ENCODE results near the gene LSM14A. TPM values are rescaled to one million over a fixed set of nuclear protein-coding genes. Genes with fewer than 3 reads are reported as not detected.
"Not testable (repeated sequence)": the region's sequence is repeated elsewhere in the genome, so short reads cannot be mapped to it uniquely, and the experiment has no call there.

LSM14A gene
- total and polyA plus RNA-seq, 9 donors, result 40.3 to 117 (median 98.4) TPM

- Histone ChIP-seq H3K4me3 (ENCODE audit: low read length) (no peak overlapping the region), H3K4me1 (ENCODE audit: control insufficient read depth, insufficient read depth, low read length) (peaks cover 3% of the 10 kb centered on the region), H3K36me3 (ENCODE audit: control insufficient read depth, insufficient read depth, low read length) (peaks cover 2% of the 10 kb centered on the region), H3K27me3 (ENCODE audit: control insufficient read depth, insufficient read depth, low read length) (no peaks in the 10 kb centered on the region), H3K9me3 (replicated peaks; ENCODE audit: control insufficient read depth, low read depth, low read length) (no peaks in the 10 kb centered on the region), H3K27ac (ENCODE audit: low read length) (no peak overlapping the region)
- no peak for DNase-seq
- 83% methylated on average over 1 of the region's 2 CpGs for WGBS (ENCODE audit: insufficient coverage)
Observed at GRCh38 chr19:34186205-34186604, 13.9 kb downstream of the LSM14A start.

GRCh38 chr19:34187011-34187410 is 14.7 kb downstream of the LSM14A start:
- peaks cover 3% of the 10 kb centered on the region for H3K4me1 ChIP-seq (ENCODE audit: control insufficient read depth, insufficient read depth, low read length)
- WGBS (ENCODE audit: insufficient coverage), result 100% methylated on average over 1 of the region's 8 CpGs
- H3K27me3 ChIP-seq (ENCODE audit: control insufficient read depth, insufficient read depth, low read length), result no peaks in the 10 kb centered on the region
- no peaks in the 10 kb centered on the region for H3K9me3 ChIP-seq (replicated peaks; ENCODE audit: control insufficient read depth, low read depth, low read length)
- H3K27ac ChIP-seq (ENCODE audit: low read length), result no peak overlapping the region
- H3K4me3 ChIP-seq (ENCODE audit: low read length), result no peak overlapping the region
- no peaks in the 10 kb centered on the region for H3K36me3 ChIP-seq (ENCODE audit: control insufficient read depth, insufficient read depth, low read length)
- no peak for DNase-seq

- Histone ChIP-seq H3K36me3 (ENCODE audit: control insufficient read depth, insufficient read depth, low read length) (no peaks in the 10 kb centered on the region), H3K9me3 (replicated peaks; ENCODE audit: control insufficient read depth, low read depth, low read length) (no peaks in the 10 kb centered on the region), H3K27me3 (ENCODE audit: control insufficient read depth, insufficient read depth, low read length) (no peaks in the 10 kb centered on the region), H3K4me3 (ENCODE audit: low read length) (no peak overlapping the region), H3K4me1 (ENCODE audit: control insufficient read depth, insufficient read depth, low read length) (peaks cover 3% of the 10 kb centered on the region), H3K27ac (ENCODE audit: low read length) (no peak overlapping the region)
- no CpG with 5 or more reads among the region's 4 CpGs for WGBS (ENCODE audit: insufficient coverage)
- no peak for DNase-seq
Observed at GRCh38 chr19:34188408-34188807, 16.1 kb downstream of the LSM14A start.

- Histone ChIP-seq H3K9me3 (replicated peaks; ENCODE audit: control insufficient read depth, low read depth, low read length) (no peaks in the 10 kb centered on the region), H3K4me3 (ENCODE audit: low read length) (no peak overlapping the region), H3K36me3 (ENCODE audit: control insufficient read depth, insufficient read depth, low read length) (peaks cover 1% of the 10 kb centered on the region), H3K27ac (ENCODE audit: low read length) (no peak overlapping the region), H3K27me3 (ENCODE audit: control insufficient read depth, insufficient read depth, low read length) (no peaks in the 10 kb centered on the region), H3K4me1 (ENCODE audit: control insufficient read depth, insufficient read depth, low read length) (peaks cover 3% of the 10 kb centered on the region)
- WGBS (ENCODE audit: insufficient coverage), result no CpG with 5 or more reads among the region's 2 CpGs
- DNase-seq, result no peak
Observed at GRCh38 chr19:34189199-34189916, 17.1 kb downstream of the LSM14A start.

- no peaks in the 10 kb centered on the region for H3K27me3 ChIP-seq (ENCODE audit: control insufficient read depth, insufficient read depth, low read length)
- H3K9me3 ChIP-seq (replicated peaks; ENCODE audit: control insufficient read depth, low read depth, low read length), result no peaks in the 10 kb centered on the region
- H3K4me3 ChIP-seq (ENCODE audit: low read length), result no peak overlapping the region
- peaks cover 5% of the 10 kb centered on the region for H3K36me3 ChIP-seq (ENCODE audit: control insufficient read depth, insufficient read depth, low read length)
- WGBS (ENCODE audit: insufficient coverage), result 38% methylated on average over 1 of the region's 1 CpG
- peaks cover 3% of the 10 kb centered on the region for H3K4me1 ChIP-seq (ENCODE audit: control insufficient read depth, insufficient read depth, low read length)
- DNase-seq, result no peak
- no peak overlapping the region for H3K27ac ChIP-seq (ENCODE audit: low read length)
Observed at GRCh38 chr19:34189917-34190425, 17.7 kb downstream of the LSM14A start.

GRCh38 chr19:34191355-34191962 is 19.2 kb downstream of the LSM14A start:
- peaks cover 7% of the 10 kb centered on the region for H3K36me3 ChIP-seq (ENCODE audit: control insufficient read depth, insufficient read depth, low read length)
- no peaks in the 10 kb centered on the region for H3K4me1 ChIP-seq (ENCODE audit: control insufficient read depth, insufficient read depth, low read length)
- no peak overlapping the region for H3K4me3 ChIP-seq (ENCODE audit: low read length)
- no peak for DNase-seq
- H3K27ac ChIP-seq (ENCODE audit: low read length), result no peak overlapping the region
- H3K27me3 ChIP-seq (ENCODE audit: control insufficient read depth, insufficient read depth, low read length), result no peaks in the 10 kb centered on the region
- 100% methylated on average over 1 of the region's 3 CpGs for WGBS (ENCODE audit: insufficient coverage)
- H3K9me3 ChIP-seq (replicated peaks; ENCODE audit: control insufficient read depth, low read depth, low read length), result no peaks in the 10 kb centered on the region

- peaks cover 18% of the 10 kb centered on the region for H3K36me3 ChIP-seq (ENCODE audit: control insufficient read depth, insufficient read depth, low read length)
- WGBS (ENCODE audit: insufficient coverage), result no CpG with 5 or more reads among the region's 2 CpGs
Observed at GRCh38 chr19:34193439-34193838, 21.1 kb downstream of the LSM14A start.

GRCh38 chr19:34193876-34194275 is 21.6 kb downstream of the LSM14A start:
- no peaks in the 10 kb centered on the region for H3K27me3 ChIP-seq (ENCODE audit: control insufficient read depth, insufficient read depth, low read length)

More at GRCh38 chr19:34193439-34193838, 21.1 kb downstream of the LSM14A start:
- H3K9me3 ChIP-seq (replicated peaks; ENCODE audit: control insufficient read depth, low read depth, low read length), result no peaks in the 10 kb centered on the region
- H3K27ac ChIP-seq (ENCODE audit: low read length), result no peak overlapping the region
- no peaks in the 10 kb centered on the region for H3K27me3 ChIP-seq (ENCODE audit: control insufficient read depth, insufficient read depth, low read length)
- DNase-seq, result no peak
- H3K4me3 ChIP-seq (ENCODE audit: low read length), result no peak overlapping the region
- no peaks in the 10 kb centered on the region for H3K4me1 ChIP-seq (ENCODE audit: control insufficient read depth, insufficient read depth, low read length)

GRCh38 chr19:34201133-34201532 is 28.8 kb downstream of the LSM14A start:
- no peak for DNase-seq
- 100% methylated on average over 3 of the region's 6 CpGs for WGBS (ENCODE audit: insufficient coverage)
- Histone ChIP-seq H3K27ac (ENCODE audit: low read length) (no peak overlapping the region), H3K4me3 (ENCODE audit: low read length) (no peak overlapping the region), H3K4me1 (ENCODE audit: control insufficient read depth, insufficient read depth, low read length) (no peaks in the 10 kb centered on the region), H3K27me3 (ENCODE audit: control insufficient read depth, insufficient read depth, low read length) (no peaks in the 10 kb centered on the region), H3K36me3 (ENCODE audit: control insufficient read depth, insufficient read depth, low read length) (peaks cover 31% of the 10 kb centered on the region), H3K9me3 (replicated peaks; ENCODE audit: control insufficient read depth, low read depth, low read length) (no peaks in the 10 kb centered on the region)

More at GRCh38 chr19:34193876-34194275, 21.6 kb downstream of the LSM14A start:
- no peak for DNase-seq
- H3K27ac ChIP-seq (ENCODE audit: low read length), result no peak overlapping the region
- no CpG with 5 or more reads among the region's 4 CpGs for WGBS (ENCODE audit: insufficient coverage)
- no peak overlapping the region for H3K4me3 ChIP-seq (ENCODE audit: low read length)
- H3K4me1 ChIP-seq (ENCODE audit: control insufficient read depth, insufficient read depth, low read length), result no peaks in the 10 kb centered on the region
- no peaks in the 10 kb centered on the region for H3K9me3 ChIP-seq (replicated peaks; ENCODE audit: control insufficient read depth, low read depth, low read length)
- H3K36me3 ChIP-seq (ENCODE audit: control insufficient read depth, insufficient read depth, low read length), result peaks cover 20% of the 10 kb centered on the region

GRCh38 chr19:34205324-34205723 is 33.0 kb downstream of the LSM14A start:
- not testable (repeated sequence) for DNase-seq; H3K27me3 ChIP-seq (ENCODE audit: control insufficient read depth, insufficient read depth, low read length); H3K4me3 ChIP-seq (ENCODE audit: low read length); H3K9me3 ChIP-seq (replicated peaks; ENCODE audit: control insufficient read depth, low read depth, low read length); H3K4me1 ChIP-seq (ENCODE audit: control insufficient read depth, insufficient read depth, low read length); H3K27ac ChIP-seq (ENCODE audit: low read length)
- 100% methylated on average over 1 of the region's 7 CpGs for WGBS (ENCODE audit: insufficient coverage)
- peaks cover 23% of the 10 kb centered on the region for H3K36me3 ChIP-seq (ENCODE audit: control insufficient read depth, insufficient read depth, low read length)

Measured in muscle of leg (tissue), 11 donors.